Kidney epithelial cell (primary cell): ENCODE results near the gene QSOX2. TPM values are rescaled to one million over a fixed set of nuclear protein-coding genes. Genes with fewer than 3 reads are reported as not detected.

Source experiments
- DNase-seq: peaks from one replicate; pipeline ENCODE4 v3.0.0-alpha.2; 2010; ENCODE audit warnings: low read depth
- H3K27me3 ChIP-seq: 2 replicates; pipeline ENCODE4 v1.6.0; 2011; ENCODE audit warnings: low read length; ENCODE audit not compliant: control insufficient read depth, insufficient read depth
- H3K36me3 ChIP-seq: 2 replicates; pipeline ENCODE4 v1.5.1; 2011; ENCODE audit warnings: low read length; ENCODE audit not compliant: control insufficient read depth, insufficient read depth
- H3K4me3 ChIP-seq: 2 replicates; pipeline ENCODE4 v1.5.1; 2011; ENCODE audit warnings: low read depth, mild to moderate bottlenecking, control low read depth, low read length
- CTCF ChIP-seq: IDR thresholded peaks from 2 replicates; pipeline ENCODE4 v1.5.1; 2011; ENCODE audit warnings: mild to moderate bottlenecking, moderate library complexity, low read length, control low read depth, inconsistent platforms; ENCODE audit not compliant: insufficient read depth, poor library complexity, severe bottlenecking
- total RNA-seq: library from RNA; depleted of rRNA; stranded (reverse); fragments of >200 nt; gene quantifications from 2 replicates; pipeline ENCODE4 v1.2.3, GENCODE V29; 2015

QSOX2 gene
- total RNA-seq, 1 donor from 2014 or later = 17.3 TPM

DNA sequence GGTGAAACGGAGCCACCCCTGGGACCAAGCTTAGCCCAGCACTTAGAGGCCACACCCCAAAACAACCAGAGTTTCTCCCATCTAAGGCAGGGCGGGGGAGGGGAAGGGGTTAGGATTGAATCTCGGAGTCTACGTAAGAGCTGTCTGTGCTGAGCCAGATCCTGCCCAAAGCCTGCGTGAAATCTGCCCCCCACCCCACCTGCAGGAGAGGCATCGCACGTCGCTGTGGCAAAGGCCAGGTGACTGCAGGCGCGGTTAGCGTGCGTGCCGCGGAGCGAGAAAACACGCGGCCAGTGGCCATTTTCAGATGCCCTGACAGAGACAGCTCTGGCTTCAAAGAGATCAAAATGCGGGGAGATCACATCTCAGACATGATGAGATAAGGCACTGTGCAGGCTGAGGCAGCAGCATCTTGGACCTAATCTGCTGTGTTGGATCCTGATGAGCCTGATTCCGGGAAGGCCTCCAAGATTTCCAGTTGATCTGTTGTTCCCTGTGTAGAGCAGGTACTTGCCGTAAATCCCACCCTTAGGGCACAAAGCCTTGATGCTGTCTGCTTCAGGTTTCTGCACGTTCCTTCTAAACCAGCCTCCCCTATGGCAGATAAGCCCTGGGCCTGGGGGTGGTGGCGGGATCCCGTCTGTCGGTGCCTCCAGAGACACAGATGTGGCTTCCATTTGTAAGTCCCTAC, 2.5 kb upstream of the QSOX2 start:
- no peaks in the 10 kb centered on the region for H3K36me3 ChIP-seq
- TF ChIP-seq CTCF = no peak
- peaks cover 36% of the 10 kb centered on the region for H3K27me3 ChIP-seq
- no peak overlapping the region for H3K4me3 ChIP-seq
- DNase-seq = no peak

GRCh38 chr9:136247551-136247916, 1.9 kb upstream of the QSOX2 start:
- Histone ChIP-seq H3K4me3 (no peak overlapping the region), H3K27me3 (peaks cover 36% of the 10 kb centered on the region), H3K36me3 (no peaks in the 10 kb centered on the region)
- DNase-seq = no peak
- no peak for TF ChIP-seq CTCF

- TF ChIP-seq CTCF = no peak
- no peak for DNase-seq
Observed at GRCh38 chr9:136246849-136247550, 1.4 kb upstream of the QSOX2 start.

DNA sequence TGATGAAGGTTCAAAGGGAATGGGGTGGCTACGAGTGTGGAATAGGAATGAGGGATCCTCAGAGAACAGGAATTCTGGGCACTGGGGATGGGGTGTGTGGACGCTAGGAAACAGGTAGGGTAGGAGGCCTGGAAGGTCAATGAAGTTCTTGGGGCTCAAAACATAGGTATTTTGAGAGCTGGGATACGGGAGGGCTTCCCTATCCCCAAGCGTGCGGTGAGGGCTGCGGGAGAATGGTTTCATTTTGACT, 718 bp downstream of the QSOX2 start:
- TF ChIP-seq CTCF = no peak
- no peak for DNase-seq
- Histone ChIP-seq H3K4me3 (peak overlapping the region; percentile 69), H3K36me3 (no peaks in the 10 kb centered on the region), H3K27me3 (peaks cover 25% of the 10 kb centered on the region)

More at GRCh38 chr9:136246849-136247550, 1.4 kb upstream of the QSOX2 start:
- no peaks in the 10 kb centered on the region for H3K36me3 ChIP-seq
- H3K4me3 ChIP-seq = no peak overlapping the region
- H3K27me3 ChIP-seq = peaks cover 36% of the 10 kb centered on the region

DNA sequence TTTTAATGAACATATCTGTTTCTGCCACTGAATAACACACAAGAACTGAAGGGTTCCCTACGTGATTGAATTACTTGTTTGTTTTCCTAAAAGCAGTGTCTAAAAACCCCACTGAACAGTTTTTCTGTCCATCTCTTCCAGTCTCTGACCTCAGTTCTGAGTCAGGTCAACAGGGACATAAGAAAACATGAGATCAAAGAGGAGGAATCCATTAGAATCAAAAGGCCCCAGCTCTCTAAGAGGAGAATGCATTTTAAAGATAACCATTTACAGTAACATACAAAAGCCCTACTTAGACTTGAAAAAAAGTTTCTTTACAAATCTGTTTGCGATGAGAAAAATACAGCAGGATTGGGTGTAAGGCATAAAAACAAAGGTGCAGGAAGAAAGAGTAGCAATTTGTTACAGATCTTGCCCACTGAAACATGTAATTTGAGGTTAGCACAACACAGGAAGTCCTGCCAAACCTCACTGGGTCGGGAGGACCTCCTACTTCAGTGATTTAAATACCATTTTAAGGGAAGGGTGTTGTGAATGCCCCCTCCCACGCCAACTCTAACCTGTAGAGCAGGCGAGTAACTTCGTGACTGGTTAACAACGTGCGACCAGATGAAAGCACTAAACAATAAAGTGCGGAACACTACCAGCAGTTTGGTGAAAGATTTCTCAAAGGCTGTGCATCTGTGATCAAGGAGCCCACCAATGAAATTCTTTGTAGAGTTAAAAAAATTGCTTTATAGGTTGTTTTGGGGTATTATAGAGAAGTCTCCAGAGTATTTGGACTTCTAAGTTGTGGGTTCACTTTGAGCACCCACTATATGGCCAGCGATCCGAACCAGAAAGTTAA, 1.3 kb downstream of the QSOX2 start:
- H3K27me3 ChIP-seq = peaks cover 20% of the 10 kb centered on the region
- TF ChIP-seq CTCF = no peak
- no peaks in the 10 kb centered on the region for H3K36me3 ChIP-seq
- peak overlapping the region; percentile 69 for H3K4me3 ChIP-seq
- no peak for DNase-seq
